ENCODE data around the gene STAT6.

Gene STAT6

DNA sequence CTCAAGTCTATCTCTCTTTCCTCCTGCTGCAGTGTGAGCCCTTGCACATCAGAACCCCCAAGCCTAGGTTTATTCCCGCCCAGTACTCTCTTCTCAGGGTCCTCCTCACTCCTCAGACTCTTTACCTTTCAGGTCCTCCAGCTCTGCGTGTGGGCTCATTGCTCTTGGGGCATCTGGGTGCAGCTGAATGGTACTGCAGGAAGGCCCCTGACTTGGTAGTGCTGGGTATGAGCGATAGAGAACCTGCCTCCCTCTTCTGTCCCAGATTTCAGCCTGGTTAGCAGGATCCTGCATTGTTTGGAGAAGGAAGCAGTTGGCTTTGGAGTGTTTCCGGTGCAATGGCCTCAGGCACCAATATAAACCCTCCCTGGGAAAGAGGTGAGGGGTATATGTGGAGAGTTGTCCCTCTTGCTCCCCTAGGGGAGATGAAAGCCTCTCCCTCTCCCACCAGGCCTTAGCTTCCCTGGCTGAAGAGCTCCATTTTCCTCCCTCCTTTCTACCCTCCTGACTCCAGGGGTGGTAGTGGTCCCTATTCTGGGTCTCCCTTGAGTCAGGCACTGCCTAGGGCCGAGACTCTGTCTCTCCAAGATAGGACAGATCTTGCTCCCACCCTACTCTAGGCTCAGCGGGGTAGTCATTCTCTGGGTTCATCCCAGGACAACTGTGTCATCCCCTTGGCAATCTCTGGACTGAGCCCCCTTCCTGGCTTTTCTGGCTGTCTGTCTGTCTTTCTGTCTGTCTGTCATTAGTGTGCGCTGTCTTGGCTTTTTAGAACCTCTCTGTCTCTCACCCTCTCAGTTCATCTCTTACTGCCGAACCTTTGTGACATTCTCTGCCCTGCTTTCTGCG lies 21.0 kb upstream of the STAT6 start:
- Histone ChIP-seq H3K36me3 (no peaks in the 10 kb centered on the region), H3K4me3 (peak overlapping the region; percentile 94 to 96), H3K27ac (peak overlapping the region; percentile 95 to 99), H3K4me1 (peaks cover 0 to 73% (median 68%) of the 10 kb centered on the region in 4 donors), H3K9me3 (no peaks in the 10 kb centered on the region), H3K27me3 (no peaks in the 10 kb centered on the region)
- DNase-seq = peak in 1 of 2 donors; percentile 20
- intact Hi-C loops (cut with DNase I; ENCODE audit: low total_unique reads) = no loop called here
- TF ChIP-seq, protein P1, sequence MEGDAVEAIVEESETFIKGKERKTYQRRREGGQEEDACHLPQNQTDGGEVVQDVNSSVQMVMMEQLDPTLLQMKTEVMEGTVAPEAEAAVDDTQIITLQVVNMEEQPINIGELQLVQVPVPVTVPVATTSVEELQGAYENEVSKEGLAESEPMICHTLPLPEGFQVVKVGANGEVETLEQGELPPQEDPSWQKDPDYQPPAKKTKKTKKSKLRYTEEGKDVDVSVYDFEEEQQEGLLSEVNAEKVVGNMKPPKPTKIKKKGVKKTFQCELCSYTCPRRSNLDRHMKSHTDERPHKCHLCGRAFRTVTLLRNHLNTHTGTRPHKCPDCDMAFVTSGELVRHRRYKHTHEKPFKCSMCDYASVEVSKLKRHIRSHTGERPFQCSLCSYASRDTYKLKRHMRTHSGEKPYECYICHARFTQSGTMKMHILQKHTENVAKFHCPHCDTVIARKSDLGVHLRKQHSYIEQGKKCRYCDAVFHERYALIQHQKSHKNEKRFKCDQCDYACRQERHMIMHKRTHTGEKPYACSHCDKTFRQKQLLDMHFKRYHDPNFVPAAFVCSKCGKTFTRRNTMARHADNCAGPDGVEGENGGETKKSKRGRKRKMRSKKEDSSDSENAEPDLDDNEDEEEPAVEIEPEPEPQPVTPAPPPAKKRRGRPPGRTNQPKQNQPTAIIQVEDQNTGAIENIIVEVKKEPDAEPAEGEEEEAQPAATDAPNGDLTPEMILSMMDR (IDR thresholded peaks at IDR 0.05) = no peak

DNA sequence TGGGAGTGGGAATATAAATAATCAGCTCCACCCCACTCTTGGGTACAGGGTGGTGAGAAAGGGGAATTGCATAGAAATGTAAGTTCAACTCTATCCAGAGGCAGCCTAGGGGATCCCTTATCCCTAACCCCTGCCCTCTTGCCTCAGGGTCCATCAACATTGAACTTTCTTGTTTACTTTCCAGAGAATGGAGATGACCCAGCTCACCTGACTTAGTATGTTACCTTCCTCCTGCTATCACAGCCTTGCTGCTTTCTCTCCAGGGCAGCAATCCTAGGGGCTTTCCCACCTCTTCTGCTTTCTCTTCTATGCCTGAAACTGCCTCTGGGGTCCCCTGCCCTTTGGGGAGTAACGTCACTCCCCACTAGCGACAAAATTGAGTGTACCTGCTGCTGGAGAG lies 19.8 kb upstream of the STAT6 start:
- H3K9me3 ChIP-seq = no peaks in the 10 kb centered on the region
- peak overlapping the region; percentile 95 to 99 for H3K27ac ChIP-seq
- no peaks in the 10 kb centered on the region for H3K27me3 ChIP-seq
- no peaks in the 10 kb centered on the region for H3K36me3 ChIP-seq
- TF ChIP-seq, protein P1 (IDR thresholded peaks at IDR 0.05) = no peak
- H3K4me1 ChIP-seq = peaks cover 0 to 70% (median 66%) of the 10 kb centered on the region in 4 donors
- intact Hi-C loops (cut with DNase I; ENCODE audit: low total_unique reads) = no loop called here
- DNase-seq = no peak
- H3K4me3 ChIP-seq = peak overlapping the region; percentile 94 to 96

- Histone ChIP-seq H3K9me3 (no peaks in the 10 kb centered on the region), H3K27ac (peak overlapping the region; percentile 95 to 99), H3K27me3 (no peaks in the 10 kb centered on the region), H3K4me3 (peak overlapping the region; percentile 94 to 96), H3K4me1 (peaks cover 0 to 59% (median 55%) of the 10 kb centered on the region in 4 donors), H3K36me3 (no peaks in the 10 kb centered on the region)
- intact Hi-C loops (cut with DNase I; ENCODE audit: low total_unique reads) = no loop called here
- TF ChIP-seq, protein P1 (IDR thresholded peaks at IDR 0.05) = no peak
- peak in 1 of 2 donors; percentile 82 for DNase-seq
Measured at GRCh38 chr12:57129889-57130288, 18.7 kb upstream of the STAT6 start.

GRCh38 chr12:57129321-57129842 lies 18.2 kb upstream of the STAT6 start:
- H3K9me3 ChIP-seq = no peaks in the 10 kb centered on the region
- H3K4me1 ChIP-seq = peaks cover 0 to 54% (median 50%) of the 10 kb centered on the region in 4 donors
- no peak for DNase-seq
- no peaks in the 10 kb centered on the region for H3K36me3 ChIP-seq
- TF ChIP-seq, protein P1 (IDR thresholded peaks at IDR 0.05) = no peak
- H3K27ac ChIP-seq = peak overlapping the region; percentile 95 to 99
- peak overlapping the region; percentile 94 to 96 for H3K4me3 ChIP-seq
- intact Hi-C loops (cut with DNase I; ENCODE audit: low total_unique reads) = no loop called here
- no peaks in the 10 kb centered on the region for H3K27me3 ChIP-seq

GRCh38 chr12:57128519-57129247 lies 17.5 kb upstream of the STAT6 start:
- DNase-seq = no peak
- Histone ChIP-seq H3K27me3 (no peaks in the 10 kb centered on the region), H3K36me3 (no peaks in the 10 kb centered on the region), H3K27ac (peak overlapping the region; percentile 95 to 99), H3K4me3 (peak overlapping the region; percentile 94 to 96), H3K9me3 (no peaks in the 10 kb centered on the region), H3K4me1 (peaks cover 0 to 47% (median 43%) of the 10 kb centered on the region in 4 donors)
- TF ChIP-seq, protein P1 (IDR thresholded peaks at IDR 0.05) = no peak
- intact Hi-C loops (cut with DNase I; ENCODE audit: low total_unique reads) = no loop called here

All from tibial artery (tissue), 4 donors.